Measurements from ENCODE around the gene GPR150.
A peak's percentile ranks its signal among the peaks of the same experiment; 100 is the strongest.

Gene GPR150

GRCh38 chr5:95652849-95653248, 33.0 kb downstream of the GPR150 start:
- H3K4me3 ChIP-seq (ENCODE audit: extremely low read depth, insufficient read depth, low read length, poor library complexity, severe bottlenecking) = no peak overlapping the region
- no peaks in the 10 kb centered on the region for H3K9me3 ChIP-seq (ENCODE audit: control insufficient read depth, low read length)
- H3K4me1 ChIP-seq (ENCODE audit: control insufficient read depth, insufficient read depth, low read length, poor library complexity, severe bottlenecking) = peaks cover 4% of the 10 kb centered on the region
- no peak overlapping the region for H3K27ac ChIP-seq (ENCODE audit: low read depth, low read length, severe bottlenecking)
- 83 to 100% methylated on average over 1 of the region's 1 CpG for WGBS, 2 experiments (ENCODE audit: insufficient coverage in 2 of 2)
- no peaks in the 10 kb centered on the region for H3K36me3 ChIP-seq (ENCODE audit: control insufficient read depth, insufficient read depth, low read length)

- peaks cover 4% of the 10 kb centered on the region for H3K4me1 ChIP-seq (ENCODE audit: control insufficient read depth, insufficient read depth, low read length, poor library complexity, severe bottlenecking)
- WGBS, 2 experiments (ENCODE audit: insufficient coverage in 2 of 2) = no CpG with 5 or more reads among the region's 3 CpGs
- no peak overlapping the region for H3K4me3 ChIP-seq (ENCODE audit: extremely low read depth, insufficient read depth, low read length, poor library complexity, severe bottlenecking)
- H3K27ac ChIP-seq (ENCODE audit: low read depth, low read length, severe bottlenecking) = no peak overlapping the region
- no peaks in the 10 kb centered on the region for H3K9me3 ChIP-seq (ENCODE audit: control insufficient read depth, low read length)
- no peaks in the 10 kb centered on the region for H3K36me3 ChIP-seq (ENCODE audit: control insufficient read depth, insufficient read depth, low read length)
Observed at GRCh38 chr5:95654196-95654595, 34.3 kb downstream of the GPR150 start.

- WGBS, 2 experiments (ENCODE audit: insufficient coverage in 2 of 2) = 73% methylated on average over 1 of the region's 1 CpG; no CpG with 5 or more reads in 1 of the 2 experiments
- H3K4me1 ChIP-seq (ENCODE audit: control insufficient read depth, insufficient read depth, low read length, poor library complexity, severe bottlenecking) = peaks cover 4% of the 10 kb centered on the region
- H3K27ac ChIP-seq (ENCODE audit: low read depth, low read length, severe bottlenecking) = no peak overlapping the region
- H3K4me3 ChIP-seq (ENCODE audit: extremely low read depth, insufficient read depth, low read length, poor library complexity, severe bottlenecking) = no peak overlapping the region
- no peaks in the 10 kb centered on the region for H3K9me3 ChIP-seq (ENCODE audit: control insufficient read depth, low read length)
- H3K36me3 ChIP-seq (ENCODE audit: control insufficient read depth, insufficient read depth, low read length) = no peaks in the 10 kb centered on the region
Observed at GRCh38 chr5:95655575-95655974, 35.7 kb downstream of the GPR150 start.

- Histone ChIP-seq H3K4me1 (ENCODE audit: control insufficient read depth, insufficient read depth, low read length, poor library complexity, severe bottlenecking) (peaks cover 4% of the 10 kb centered on the region), H3K9me3 (ENCODE audit: control insufficient read depth, low read length) (no peaks in the 10 kb centered on the region), H3K4me3 (ENCODE audit: extremely low read depth, insufficient read depth, low read length, poor library complexity, severe bottlenecking) (no peak overlapping the region), H3K36me3 (ENCODE audit: control insufficient read depth, insufficient read depth, low read length) (no peaks in the 10 kb centered on the region), H3K27ac (ENCODE audit: low read depth, low read length, severe bottlenecking) (no peak overlapping the region)
- no CpG with 5 or more reads among the region's 2 CpGs for WGBS, 2 experiments (ENCODE audit: insufficient coverage in 2 of 2)
Observed at GRCh38 chr5:95660060-95660459, 40.2 kb downstream of the GPR150 start.

- Histone ChIP-seq H3K9me3 (ENCODE audit: control insufficient read depth, low read length) (no peaks in the 10 kb centered on the region), H3K36me3 (ENCODE audit: control insufficient read depth, insufficient read depth, low read length) (no peaks in the 10 kb centered on the region)
Observed at GRCh38 chr5:95662946-95663345, 43.1 kb downstream of the GPR150 start.

GRCh38 chr5:95664204-95664786, 44.4 kb downstream of the GPR150 start:
- no peaks in the 10 kb centered on the region for H3K36me3 ChIP-seq (ENCODE audit: control insufficient read depth, insufficient read depth, low read length)
- H3K9me3 ChIP-seq (ENCODE audit: control insufficient read depth, low read length) = no peaks in the 10 kb centered on the region
- no peak overlapping the region for H3K4me3 ChIP-seq (ENCODE audit: extremely low read depth, insufficient read depth, low read length, poor library complexity, severe bottlenecking)
- no peak overlapping the region for H3K27ac ChIP-seq (ENCODE audit: low read depth, low read length, severe bottlenecking)
- no peaks in the 10 kb centered on the region for H3K4me1 ChIP-seq (ENCODE audit: control insufficient read depth, insufficient read depth, low read length, poor library complexity, severe bottlenecking)
- WGBS, 2 experiments (ENCODE audit: insufficient coverage in 2 of 2) = 46 to 60% methylated on average over 1 to 3 of the region's 3 CpGs

More at GRCh38 chr5:95662946-95663345, 43.1 kb downstream of the GPR150 start:
- Histone ChIP-seq H3K4me3 (ENCODE audit: extremely low read depth, insufficient read depth, low read length, poor library complexity, severe bottlenecking) (no peak overlapping the region), H3K4me1 (ENCODE audit: control insufficient read depth, insufficient read depth, low read length, poor library complexity, severe bottlenecking) (no peaks in the 10 kb centered on the region), H3K27ac (ENCODE audit: low read depth, low read length, severe bottlenecking) (no peak overlapping the region)

GRCh38 chr5:95667061-95667618, 47.3 kb downstream of the GPR150 start:
- no peaks in the 10 kb centered on the region for H3K9me3 ChIP-seq (ENCODE audit: control insufficient read depth, low read length)
- H3K27ac ChIP-seq (ENCODE audit: low read depth, low read length, severe bottlenecking) = no peak overlapping the region
- H3K4me1 ChIP-seq (ENCODE audit: control insufficient read depth, insufficient read depth, low read length, poor library complexity, severe bottlenecking) = no peaks in the 10 kb centered on the region
- WGBS, 2 experiments (ENCODE audit: insufficient coverage in 2 of 2) = 100% methylated on average over 1 of the region's 4 CpGs; no CpG with 5 or more reads in 1 of the 2 experiments
- no peak overlapping the region for H3K4me3 ChIP-seq (ENCODE audit: extremely low read depth, insufficient read depth, low read length, poor library complexity, severe bottlenecking)
- H3K36me3 ChIP-seq (ENCODE audit: control insufficient read depth, insufficient read depth, low read length) = no peaks in the 10 kb centered on the region

- no peaks in the 10 kb centered on the region for H3K9me3 ChIP-seq (ENCODE audit: control insufficient read depth, low read length)
- H3K4me1 ChIP-seq (ENCODE audit: control insufficient read depth, insufficient read depth, low read length, poor library complexity, severe bottlenecking) = no peaks in the 10 kb centered on the region
- H3K4me3 ChIP-seq (ENCODE audit: extremely low read depth, insufficient read depth, low read length, poor library complexity, severe bottlenecking) = no peak overlapping the region
- no peaks in the 10 kb centered on the region for H3K36me3 ChIP-seq (ENCODE audit: control insufficient read depth, insufficient read depth, low read length)
- no peak overlapping the region for H3K27ac ChIP-seq (ENCODE audit: low read depth, low read length, severe bottlenecking)
Observed at GRCh38 chr5:95667678-95668077, 47.8 kb downstream of the GPR150 start.

- no peaks in the 10 kb centered on the region for H3K9me3 ChIP-seq (ENCODE audit: control insufficient read depth, low read length)
- H3K27ac ChIP-seq (ENCODE audit: low read depth, low read length, severe bottlenecking) = no peak overlapping the region
- no peaks in the 10 kb centered on the region for H3K4me1 ChIP-seq (ENCODE audit: control insufficient read depth, insufficient read depth, low read length, poor library complexity, severe bottlenecking)
- no peak overlapping the region for H3K4me3 ChIP-seq (ENCODE audit: extremely low read depth, insufficient read depth, low read length, poor library complexity, severe bottlenecking)
- H3K36me3 ChIP-seq (ENCODE audit: control insufficient read depth, insufficient read depth, low read length) = no peaks in the 10 kb centered on the region
Observed at GRCh38 chr5:95668216-95668615, 48.3 kb downstream of the GPR150 start.

- Histone ChIP-seq H3K4me3 (ENCODE audit: extremely low read depth, insufficient read depth, low read length, poor library complexity, severe bottlenecking) (no peak overlapping the region), H3K27ac (ENCODE audit: low read depth, low read length, severe bottlenecking) (peak overlapping the region; percentile 71), H3K4me1 (ENCODE audit: control insufficient read depth, insufficient read depth, low read length, poor library complexity, severe bottlenecking) (no peaks in the 10 kb centered on the region), H3K9me3 (ENCODE audit: control insufficient read depth, low read length) (no peaks in the 10 kb centered on the region), H3K36me3 (ENCODE audit: control insufficient read depth, insufficient read depth, low read length) (no peaks in the 10 kb centered on the region)
- no CpG with 5 or more reads among the region's 1 CpG for WGBS, 2 experiments (ENCODE audit: insufficient coverage in 2 of 2)
Observed at GRCh38 chr5:95668728-95669127, 48.8 kb downstream of the GPR150 start.

- Histone ChIP-seq H3K27ac (ENCODE audit: low read depth, low read length, severe bottlenecking) (peak overlapping the region; percentile 32), H3K4me3 (ENCODE audit: extremely low read depth, insufficient read depth, low read length, poor library complexity, severe bottlenecking) (no peak overlapping the region)
- 72 to 80% methylated on average over 3 to 4 of the region's 4 CpGs for WGBS, 2 experiments (ENCODE audit: insufficient coverage in 2 of 2)
Observed at GRCh38 chr5:95669540-95669939, 49.7 kb downstream of the GPR150 start.

More at GRCh38 chr5:95669540-95669939, 49.7 kb downstream of the GPR150 start:
- Histone ChIP-seq H3K4me1 (ENCODE audit: control insufficient read depth, insufficient read depth, low read length, poor library complexity, severe bottlenecking) (no peaks in the 10 kb centered on the region), H3K36me3 (ENCODE audit: control insufficient read depth, insufficient read depth, low read length) (no peaks in the 10 kb centered on the region), H3K9me3 (ENCODE audit: control insufficient read depth, low read length) (no peaks in the 10 kb centered on the region)

Measured in mesodermal cell (in vitro differentiated cells).